Middle frontal gyrus (tissue), 1 donor: ENCODE measurements around the gene LSM12.
"Not testable (repeated sequence)": the region's sequence is repeated elsewhere in the genome, so short reads cannot be mapped to it uniquely, and the experiment has no call there.

Source experiments
- DNase-seq: peaks from one replicate; pipeline ENCODE4 v3.0.0-alpha.2; 2015; ENCODE audit warnings: low spot score; ENCODE audit errors: extremely low spot score

The LSM12 gene

GRCh38 chr17:44066204-44066930 is at the start of gene LSM12:
TSS of gene LSM12 (minus strand) at chr17:44066671. CDS start at chr17:44066587, 84 bp downstream.
- DNase-seq, result peak; percentile 76

- DNase-seq, result no peak
Measured at GRCh38 chr17:44115585-44116415, 49.3 kb upstream of the LSM12 start.

GRCh38 chr17:44113868-44114840 is 47.7 kb upstream of the LSM12 start:
- DNase-seq, result no peak

GRCh38 chr17:44113382-44113781 is 46.9 kb upstream of the LSM12 start:
- DNase-seq, result no peak

GRCh38 chr17:44112284-44113280 is 46.1 kb upstream of the LSM12 start:
- no peak for DNase-seq

- DNase-seq, result no peak
Measured at GRCh38 chr17:44111777-44112176, 45.3 kb upstream of the LSM12 start.

GRCh38 chr17:44110823-44111633 is 44.6 kb upstream of the LSM12 start:
- DNase-seq, result peak; percentile 87

GRCh38 chr17:44110011-44110686 is 43.7 kb upstream of the LSM12 start:
- DNase-seq, result no peak

- no peak for DNase-seq
Measured at GRCh38 chr17:44109312-44109630, 42.8 kb upstream of the LSM12 start.

- no peak for DNase-seq
Measured at GRCh38 chr17:44108440-44109311, 42.2 kb upstream of the LSM12 start.

- no peak for DNase-seq
Measured at GRCh38 chr17:44106801-44107200, 40.3 kb upstream of the LSM12 start.

- no peak for DNase-seq
Measured at GRCh38 chr17:44105941-44106340, 39.5 kb upstream of the LSM12 start.

- DNase-seq, result no peak
Measured at GRCh38 chr17:44105483-44105882, 39.0 kb upstream of the LSM12 start.

- no peak for DNase-seq
Measured at GRCh38 chr17:44102849-44103622, 36.6 kb upstream of the LSM12 start.

- not testable (repeated sequence) for DNase-seq
Measured at GRCh38 chr17:44101858-44102257, 35.4 kb upstream of the LSM12 start.

- DNase-seq, result no peak
Measured at GRCh38 chr17:44097110-44097958, 30.9 kb upstream of the LSM12 start.
